ENCODE results near the gene SDSL. TPM values are rescaled to one million over a fixed set of nuclear protein-coding genes. Genes with fewer than 3 reads are reported as not detected.

The SDSL gene
- total RNA-seq, 1 donor from 2014 or later = 12.8 TPM

DNA sequence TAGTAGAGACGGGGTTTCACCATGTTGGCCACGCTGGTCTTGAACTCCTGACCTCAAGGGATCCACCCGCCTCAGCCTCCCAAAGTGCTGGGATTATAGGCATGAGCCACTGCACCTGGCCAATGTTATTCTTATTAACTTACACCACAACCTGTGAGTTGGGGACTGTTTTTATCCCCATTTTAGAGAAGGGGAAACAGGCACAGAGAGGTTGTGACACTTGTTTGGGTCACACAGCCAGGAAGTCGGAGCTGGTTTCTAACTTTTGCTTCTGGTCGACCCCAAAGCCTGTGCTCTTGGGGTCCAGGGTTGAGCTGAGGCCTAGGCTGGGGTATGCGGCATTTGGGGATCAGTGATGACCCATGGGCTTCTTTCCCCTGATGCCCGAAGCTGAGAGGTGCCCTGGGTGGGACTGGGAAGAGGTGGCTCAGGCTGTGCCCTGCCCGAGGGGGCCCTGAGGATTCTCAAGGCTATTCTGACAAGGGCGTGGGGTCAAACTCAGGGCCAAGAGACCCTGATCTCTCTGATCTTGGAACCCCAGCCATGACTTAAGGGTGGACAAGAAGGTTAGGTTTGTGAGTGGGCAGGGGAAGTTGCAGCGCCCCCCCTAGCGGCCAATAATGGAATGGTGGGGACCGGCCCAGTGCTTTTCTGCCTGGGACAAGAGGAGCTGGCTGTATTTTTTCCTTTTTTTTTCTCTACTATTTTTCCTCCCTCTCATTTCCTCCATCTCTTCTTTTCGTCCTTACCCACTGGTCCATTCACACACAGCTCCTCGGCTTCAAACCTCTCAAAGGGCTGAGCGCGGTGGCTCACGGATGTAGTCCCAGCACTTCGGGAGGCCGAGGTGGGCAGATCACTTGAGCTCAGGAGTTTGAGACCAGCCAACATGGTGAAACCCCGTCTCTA is 3.0 kb downstream of the SDSL start:
- ATAC-seq (peak; percentile 50 to 63), DNase-seq (peak; percentile 69)
- Histone ChIP-seq H3K9me3 (no peaks in the 10 kb centered on the region), H3K4me3 (no peak overlapping the region), H3K4me1 (peaks cover 26% of the 10 kb centered on the region), H3K36me3 (no peaks in the 10 kb centered on the region), H3K27me3 (ENCODE audit: low read depth) (no peaks in the 10 kb centered on the region), H3K27ac (no peak overlapping the region)
- intact Hi-C loops (cut with DNase I) = no loop called here
- TF ChIP-seq, protein P1, sequence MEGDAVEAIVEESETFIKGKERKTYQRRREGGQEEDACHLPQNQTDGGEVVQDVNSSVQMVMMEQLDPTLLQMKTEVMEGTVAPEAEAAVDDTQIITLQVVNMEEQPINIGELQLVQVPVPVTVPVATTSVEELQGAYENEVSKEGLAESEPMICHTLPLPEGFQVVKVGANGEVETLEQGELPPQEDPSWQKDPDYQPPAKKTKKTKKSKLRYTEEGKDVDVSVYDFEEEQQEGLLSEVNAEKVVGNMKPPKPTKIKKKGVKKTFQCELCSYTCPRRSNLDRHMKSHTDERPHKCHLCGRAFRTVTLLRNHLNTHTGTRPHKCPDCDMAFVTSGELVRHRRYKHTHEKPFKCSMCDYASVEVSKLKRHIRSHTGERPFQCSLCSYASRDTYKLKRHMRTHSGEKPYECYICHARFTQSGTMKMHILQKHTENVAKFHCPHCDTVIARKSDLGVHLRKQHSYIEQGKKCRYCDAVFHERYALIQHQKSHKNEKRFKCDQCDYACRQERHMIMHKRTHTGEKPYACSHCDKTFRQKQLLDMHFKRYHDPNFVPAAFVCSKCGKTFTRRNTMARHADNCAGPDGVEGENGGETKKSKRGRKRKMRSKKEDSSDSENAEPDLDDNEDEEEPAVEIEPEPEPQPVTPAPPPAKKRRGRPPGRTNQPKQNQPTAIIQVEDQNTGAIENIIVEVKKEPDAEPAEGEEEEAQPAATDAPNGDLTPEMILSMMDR (IDR thresholded peaks at IDR 0.05) = peak; percentile 90

DNA sequence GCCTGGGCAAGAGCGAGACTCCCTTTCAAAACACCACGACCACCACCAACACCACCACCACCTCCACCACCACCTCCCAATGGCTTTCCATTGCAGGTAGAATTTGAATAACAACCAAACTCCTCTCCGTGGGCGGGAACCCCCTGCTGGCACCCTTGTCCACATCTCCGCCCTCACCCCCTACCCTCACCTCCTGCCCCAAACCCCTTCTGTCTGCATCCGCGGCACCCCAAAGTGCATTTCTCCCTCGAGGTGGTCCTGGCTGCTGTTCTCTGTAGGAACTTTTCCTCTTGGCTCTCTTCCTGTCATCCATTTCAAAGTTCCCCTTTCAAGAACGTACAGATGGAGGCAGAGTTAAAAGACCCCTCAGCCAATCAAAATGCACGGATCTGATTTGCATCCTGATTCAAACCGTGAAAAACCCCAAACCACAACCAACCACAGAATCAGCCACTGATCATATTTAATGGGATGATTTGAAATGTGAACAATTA is 3.8 kb downstream of the SDSL start:
- Histone ChIP-seq H3K4me3 (no peak overlapping the region), H3K4me1 (peaks cover 26% of the 10 kb centered on the region), H3K36me3 (no peaks in the 10 kb centered on the region), H3K9me3 (no peaks in the 10 kb centered on the region), H3K27me3 (ENCODE audit: low read depth) (no peaks in the 10 kb centered on the region), H3K27ac (no peak overlapping the region)
- intact Hi-C loops (cut with DNase I) = no loop called here
- peak; percentile 20 for DNase-seq
- TF ChIP-seq, protein P1 (IDR thresholded peaks at IDR 0.05) = no peak
- ATAC-seq = no peak

DNA sequence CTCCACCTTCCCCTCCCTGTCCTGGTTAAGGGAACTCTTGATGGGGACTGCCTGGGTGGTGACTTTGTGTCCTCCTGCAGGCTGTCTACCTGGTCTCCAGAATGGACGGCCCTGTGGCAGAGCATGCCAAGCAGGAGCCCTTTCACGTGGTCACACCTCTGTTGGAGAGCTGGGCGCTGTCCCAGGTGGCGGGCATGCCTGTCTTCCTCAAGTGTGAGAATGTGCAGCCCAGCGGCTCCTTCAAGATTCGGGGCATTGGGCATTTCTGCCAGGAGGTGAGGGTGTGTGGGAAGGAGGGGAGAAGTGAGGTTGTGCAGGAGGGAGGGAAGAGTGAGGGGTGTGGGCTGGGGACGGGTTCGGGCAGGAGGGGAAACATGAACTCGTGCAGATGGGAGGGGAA is 5.7 kb downstream of the SDSL start:
- no peaks in the 10 kb centered on the region for H3K36me3 ChIP-seq
- no peak overlapping the region for H3K27ac ChIP-seq
- intact Hi-C loops (cut with DNase I) = no loop called here
- peaks cover 9% of the 10 kb centered on the region for H3K4me1 ChIP-seq
- H3K4me3 ChIP-seq = no peak overlapping the region
- no peaks in the 10 kb centered on the region for H3K9me3 ChIP-seq
- ATAC-seq (no peak), DNase-seq (peak; percentile 15)
- TF ChIP-seq, protein P1 (IDR thresholded peaks at IDR 0.05) = no peak
- no peaks in the 10 kb centered on the region for H3K27me3 ChIP-seq (ENCODE audit: low read depth)

DNA sequence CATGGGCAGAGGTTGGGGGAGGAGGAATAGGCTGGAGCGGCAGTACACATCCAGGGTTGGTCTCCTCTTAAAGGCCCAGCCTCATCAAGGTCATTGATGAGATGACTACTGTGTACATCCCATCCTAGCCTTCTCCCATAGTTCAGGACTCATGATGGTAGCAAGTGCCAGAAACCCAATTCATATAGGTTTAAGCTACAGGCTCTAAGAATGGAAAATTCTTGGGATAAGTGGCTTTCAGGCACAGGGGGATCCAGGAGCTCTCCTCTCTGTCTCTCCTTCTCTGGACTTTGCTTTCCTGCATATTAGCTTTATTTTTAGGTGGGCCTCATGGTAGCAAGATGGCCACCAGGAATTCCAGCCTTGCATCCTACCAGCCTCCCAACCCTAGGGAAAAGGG is 6.3 kb downstream of the SDSL start:
- DNase-seq = no peak
- intact Hi-C loops (cut with DNase I) = no loop called here
- TF ChIP-seq, protein P1 (IDR thresholded peaks at IDR 0.05) = no peak
- no peak overlapping the region for H3K27ac ChIP-seq
- H3K27me3 ChIP-seq (ENCODE audit: low read depth) = no peaks in the 10 kb centered on the region
- no peak for ATAC-seq
- H3K4me1 ChIP-seq = peaks cover 3% of the 10 kb centered on the region
- H3K4me3 ChIP-seq = no peak overlapping the region
- no peaks in the 10 kb centered on the region for H3K36me3 ChIP-seq
- no peaks in the 10 kb centered on the region for H3K9me3 ChIP-seq

DNA sequence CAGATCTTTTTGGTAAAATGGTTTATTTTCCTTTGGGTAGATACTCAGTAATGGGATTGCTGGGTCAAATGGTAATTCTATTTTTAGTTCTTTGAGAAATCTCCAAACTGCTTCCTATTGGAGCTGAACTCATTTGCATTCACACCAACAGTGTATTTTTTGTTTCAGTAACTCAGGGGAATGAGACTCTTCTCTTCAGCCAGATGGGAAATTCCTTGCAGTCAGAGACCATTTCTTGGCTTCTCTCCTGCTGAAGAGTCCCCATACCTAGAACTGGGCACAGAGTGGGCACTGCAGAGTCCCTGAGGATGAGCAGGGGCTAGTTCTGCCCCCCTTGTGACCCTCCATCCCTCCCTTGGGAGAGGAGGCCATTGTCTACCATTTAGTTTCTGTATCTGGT is 10.8 kb downstream of the SDSL start:
- H3K4me3 ChIP-seq = no peak overlapping the region
- intact Hi-C loops (cut with DNase I) = no loop called here
- no peaks in the 10 kb centered on the region for H3K4me1 ChIP-seq
- ATAC-seq (no peak), DNase-seq (no peak)
- no peak overlapping the region for H3K27ac ChIP-seq
- H3K27me3 ChIP-seq (ENCODE audit: low read depth) = no peaks in the 10 kb centered on the region
- TF ChIP-seq, protein P1 (IDR thresholded peaks at IDR 0.05) = no peak
- no peaks in the 10 kb centered on the region for H3K9me3 ChIP-seq
- no peaks in the 10 kb centered on the region for H3K36me3 ChIP-seq

Measured in lower lobe of right lung (tissue), 2 donors.